GM12872 (cell line): ENCODE data around the gene SRPK3.

ENCODE experiments used
- CTCF ChIP-seq: IDR thresholded peaks from 3 replicates; pipeline ENCODE4 v1.5.1; 2011; ENCODE audit warnings: low read depth, mild to moderate bottlenecking, low read length, moderate library complexity; ENCODE audit not compliant: insufficient read depth

SRPK3 gene

GRCh38 chrX:153769158-153769864 is 11.5 kb upstream of the SRPK3 start:
- no peak for TF ChIP-seq CTCF

GRCh38 chrX:153769865-153770600 is 10.8 kb upstream of the SRPK3 start:
- no peak for TF ChIP-seq CTCF

- TF ChIP-seq CTCF: no peak
Measured at GRCh38 chrX:153770601-153771414, 10.0 kb upstream of the SRPK3 start.

GRCh38 chrX:153771415-153772315 is 9.2 kb upstream of the SRPK3 start:
- TF ChIP-seq CTCF: no peak

GRCh38 chrX:153772316-153773217 is 8.3 kb upstream of the SRPK3 start:
- TF ChIP-seq CTCF: no peak

- TF ChIP-seq CTCF: no peak
Measured at GRCh38 chrX:153773218-153773611, 7.6 kb upstream of the SRPK3 start.
